Smooth muscle cell (in vitro differentiated cells): ENCODE measurements around the gene ATP6AP1. TPM values are rescaled to one million over a fixed set of nuclear protein-coding genes. Genes with fewer than 3 reads are reported as not detected.
A peak's percentile ranks its signal among the peaks of the same experiment; 100 is the strongest.

Experiments used
- DNase-seq: peaks from one replicate; lab custom pipeline; 2025; ENCODE audit not compliant: unreplicated experiment; lab: John Stamatoyannopoulos, UW
- H2AFZ ChIP-seq: fragments of 200-600 bp; sonication (generic); 2 replicates; pipeline ENCODE4 v1.6.0; 2016; ENCODE audit warnings: antibody characterized with exemption, low read depth, mild to moderate bottlenecking
- H3F3A ChIP-seq: fragments of 200-600 bp; sonication (generic); 2 replicates; pipeline ENCODE4 v1.6.0; 2017; ENCODE audit warnings: antibody characterized with exemption, low read depth
- H3K27ac ChIP-seq: fragments of 200-600 bp; sonication (generic); 2 replicates; pipeline ENCODE4 v1.5.1; 2016; ENCODE audit warnings: low read depth, mild to moderate bottlenecking
- H3K27me3 ChIP-seq: fragments of 200-600 bp; sonication (generic); 2 replicates; pipeline ENCODE4 v1.6.1; 2016; ENCODE audit warnings: low read depth, mild to moderate bottlenecking
- H3K36me3 ChIP-seq: fragments of 200-600 bp; sonication (generic); 2 replicates; pipeline ENCODE4 v1.5.1; 2016; ENCODE audit warnings: low read depth
- H3K4me1 ChIP-seq: fragments of 200-600 bp; sonication (generic); 2 replicates; pipeline ENCODE4 v1.5.1; 2016; ENCODE audit warnings: low read depth
- H3K4me2 ChIP-seq: fragments of 200-600 bp; sonication (generic); 2 replicates; pipeline ENCODE4 v1.6.0; 2016; ENCODE audit warnings: mild to moderate bottlenecking
- H3K4me3 ChIP-seq: fragments of 200-600 bp; sonication (generic); 2 replicates; pipeline ENCODE4 v1.5.1; 2016; ENCODE audit warnings: mild to moderate bottlenecking
- H3K79me2 ChIP-seq: fragments of 200-600 bp; sonication (generic); 2 replicates; pipeline ENCODE4 v1.6.0; 2016; ENCODE audit warnings: low read depth, mild to moderate bottlenecking
- H3K9ac ChIP-seq: fragments of 200-600 bp; sonication (generic); 2 replicates; pipeline ENCODE4 v1.6.0; 2016; ENCODE audit warnings: low read depth
- H3K9me3 ChIP-seq: fragments of 200-600 bp; sonication (generic); replicated peaks from 2 replicates; pipeline ENCODE4 v1.5.1; 2016; ENCODE audit warnings: low read depth
- H4K20me1 ChIP-seq: fragments of 200-600 bp; sonication (generic); 2 replicates; pipeline ENCODE4 v1.6.0; 2016; ENCODE audit warnings: low read depth
- CTCF ChIP-seq: fragments of 200-600 bp; sonication (generic); IDR thresholded peaks from 2 replicates; pipeline ENCODE4 v1.5.1; 2017; ENCODE audit warnings: borderline replicate concordance, mild to moderate bottlenecking, antibody characterized with exemption; ENCODE audit not compliant: insufficient read depth, poor library complexity, severe bottlenecking
- WGBS: methylation state at CpG from one replicate; pipeline ENCODE4 v1.1.7; 2016; ENCODE audit warnings: low lambda C conversion rate; 5-methylcytosine and 5-hydroxymethylcytosine counted together
- polyA plus RNA-seq: library from polyadenylated mRNA; unstranded; fragments of >200 nt; fragmentation: Nextera tagmentation; extraction: Ambion mirVana; gene quantifications from 2 replicates; pipeline ENCODE4 v1.2.1, GENCODE V29; 2016
- total RNA-seq: library from RNA; depleted of rRNA; stranded (reverse); fragments of >200 nt; gene quantifications from 2 replicates; pipeline ENCODE4 v1.2.3, GENCODE V29; 2014

The ATP6AP1 gene
- total RNA-seq (84.0 and 104 TPM in 2 replicates), polyA plus RNA-seq (193 and 213 TPM in 2 replicates)

GRCh38 chrX:154428176-154429171 lies at the start of gene ATP6AP1:
Gene ATP6AP1, plus strand, starts transcription at chrX:154428677. Its CDS starts 16 bp downstream, at chrX:154428693.
- 39% methylated on average over 73 of the region's 87 CpGs for WGBS
- H3K9me3 ChIP-seq, result no peaks in the 10 kb centered on the region
- peak; percentile 55 for DNase-seq
- H2AFZ ChIP-seq, result peak within 1 kb of the TSS; percentile 77
- H4K20me1 ChIP-seq, result no peaks in the 10 kb centered on the region
- H3K9ac ChIP-seq, result peak within 1 kb of the TSS; percentile 60
- peaks cover 15% of the 10 kb centered on the region for H3K79me2 ChIP-seq
- no peak for TF ChIP-seq CTCF
- peak within 1 kb of the TSS; percentile 86 for H3K4me2 ChIP-seq
- H3K27ac ChIP-seq, result no peak within 1 kb of the TSS
- H3K4me3 ChIP-seq, result peak within 1 kb of the TSS; percentile 66
- H3K36me3 ChIP-seq, result no peaks in the 10 kb centered on the region
- H3K27me3 ChIP-seq, result no peaks in the 10 kb centered on the region
- no peaks in the 10 kb centered on the region for H3F3A ChIP-seq
- no peaks in the 10 kb centered on the region for H3K4me1 ChIP-seq

DNA sequence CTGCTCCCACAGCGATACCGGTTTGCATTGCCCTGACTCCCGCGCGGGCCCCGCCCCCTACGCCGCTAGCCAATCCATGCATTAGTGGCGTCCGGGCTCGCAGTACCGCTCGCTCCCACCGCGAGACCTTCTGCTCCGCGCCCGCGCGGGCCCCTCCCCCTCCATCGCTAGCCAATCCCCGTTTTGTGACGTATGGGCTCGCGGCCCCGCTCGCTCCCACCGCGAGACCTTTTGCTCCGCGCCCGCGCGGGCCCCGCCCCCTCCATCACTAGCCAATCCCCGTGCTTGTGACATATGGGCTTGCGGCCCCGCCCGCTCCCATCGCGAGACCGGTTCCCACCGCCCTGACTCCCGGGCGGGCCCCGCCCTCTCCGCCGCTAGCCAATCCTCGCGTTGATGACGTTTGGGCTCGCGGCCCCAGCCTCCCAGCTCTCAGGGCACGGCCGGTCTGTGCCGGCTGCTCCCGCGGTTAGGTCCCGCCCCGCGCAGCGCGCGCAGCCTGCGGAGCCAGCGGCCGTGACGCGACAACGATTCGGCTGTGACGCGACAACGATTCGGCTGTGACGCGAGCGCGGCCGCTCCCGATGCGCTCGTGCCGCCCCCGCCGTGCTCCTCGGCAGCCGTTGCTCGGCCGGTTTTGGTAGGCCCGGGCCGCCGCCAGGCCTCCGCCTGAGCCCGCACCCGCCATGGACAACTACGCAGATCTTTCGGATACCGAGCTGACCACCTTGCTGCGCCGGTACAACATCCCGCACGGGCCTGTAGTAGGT lies 49.5 kb upstream of the ATP6AP1 start, which contains the start of gene EMD:
Gene EMD, plus strand, starts transcription at position 497 of the 770 bp plus-strand sequence. Its CDS starts 190 bp downstream, at position 687.
- peak within 1 kb of the TSS; percentile 85 for H3K4me2 ChIP-seq
- H3F3A ChIP-seq, result no peaks in the 10 kb centered on the region
- peak; percentile 99 for DNase-seq
- WGBS, result 47% methylated on average over 75 of the region's 103 CpGs
- peak within 1 kb of the TSS; percentile 80 for H3K4me3 ChIP-seq
- no peaks in the 10 kb centered on the region for H3K9me3 ChIP-seq
- no peaks in the 10 kb centered on the region for H3K36me3 ChIP-seq
- H2AFZ ChIP-seq, result no peak within 1 kb of the TSS
- H3K27me3 ChIP-seq, result no peaks in the 10 kb centered on the region
- TF ChIP-seq CTCF, result no peak
- peak within 1 kb of the TSS; percentile 99 for H3K9ac ChIP-seq
- peaks cover 19% of the 10 kb centered on the region for H3K79me2 ChIP-seq
- peaks cover 12% of the 10 kb centered on the region for H3K4me1 ChIP-seq
- H4K20me1 ChIP-seq, result peaks cover 5% of the 10 kb centered on the region
- H3K27ac ChIP-seq, result peak within 1 kb of the TSS; percentile 97

DNA sequence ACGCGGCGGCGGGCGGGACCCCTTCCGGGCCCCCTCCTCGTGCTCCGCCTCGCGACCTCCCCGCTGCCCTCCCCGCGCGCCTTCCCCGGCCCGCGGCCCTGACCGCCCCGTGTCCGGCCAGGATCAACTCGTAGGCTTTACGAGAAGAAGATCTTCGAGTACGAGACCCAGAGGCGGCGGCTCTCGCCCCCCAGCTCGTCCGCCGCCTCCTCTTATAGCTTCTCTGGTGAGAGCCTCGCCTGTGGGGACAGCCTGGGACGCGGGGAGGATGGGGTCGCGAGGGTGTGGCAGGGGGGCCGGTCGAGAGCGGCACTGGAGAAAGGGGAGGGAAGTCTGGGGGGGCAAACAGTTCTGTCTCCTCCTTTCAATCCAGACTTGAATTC lies 48.9 kb upstream of the ATP6AP1 start:
- Histone ChIP-seq H3K4me1 (peaks cover 12% of the 10 kb centered on the region), H3K27me3 (no peaks in the 10 kb centered on the region), H3K9me3 (no peaks in the 10 kb centered on the region), H3K27ac (peak overlapping the region; percentile 97), H2AFZ (no peak overlapping the region), H3K4me3 (peak overlapping the region; percentile 80), H3F3A (no peaks in the 10 kb centered on the region), H3K4me2 (peak overlapping the region; percentile 85), H3K79me2 (peaks cover 16% of the 10 kb centered on the region), H4K20me1 (peaks cover 5% of the 10 kb centered on the region), H3K36me3 (no peaks in the 10 kb centered on the region), H3K9ac (peak overlapping the region; percentile 99)
- WGBS, result 28% methylated on average over 23 of the region's 38 CpGs
- DNase-seq, result no peak
- TF ChIP-seq CTCF, result no peak
